Uterine smooth muscle cell (primary cell): Measurements from ENCODE around the gene GPR155. TPM values are rescaled to one million over a fixed set of nuclear protein-coding genes. Genes with fewer than 3 reads are reported as not detected.

Experiments used
- total RNA-seq: library from RNA; depleted of rRNA; stranded (reverse); fragments of >200 nt; gene quantifications from 2 replicates; pipeline ENCODE4 v1.2.3, GENCODE V29; 2014

Gene GPR155
- total RNA-seq, result 1.1 and 3.5 TPM in 2 replicates

GRCh38 chr2:174486563-174487107 lies at the start of gene GPR155:
Gene GPR155 (minus strand): TSS chr2:174487029. CDS start chr2:174481956, 5,073 bp downstream.

GRCh38 chr2:174395284-174395968 lies 91.4 kb downstream of the GPR155 start, which contains the start of gene SCRN3:
Gene SCRN3 (plus strand): TSS chr2:174395730. CDS start chr2:174398284, 2,554 bp downstream.

Other genes starting within 250 kb of the GPR155 start
- gene OLA1, start 238.5 kb downstream of the GPR155 start, total RNA-seq, result 103 and 124 TPM in 2 replicates
- not detected in 2 replicates for gene SP9, start 152.1 kb downstream of the GPR155 start, total RNA-seq
- 28.6 and 30.4 TPM in 2 replicates for gene SCRN3, start 91.3 kb downstream of the GPR155 start, total RNA-seq
- gene WIPF1, start 110.8 kb upstream of the GPR155 start, total RNA-seq, result 10.5 and 15.3 TPM in 2 replicates